ENCODE results near the gene CSNK2A1. TPM values are rescaled to one million over a fixed set of nuclear protein-coding genes. Genes with fewer than 3 reads are reported as not detected.

The CSNK2A1 gene
- total and polyA plus RNA-seq, 2 experiments from 2014 or later: 85.1 to 244 TPM

DNA sequence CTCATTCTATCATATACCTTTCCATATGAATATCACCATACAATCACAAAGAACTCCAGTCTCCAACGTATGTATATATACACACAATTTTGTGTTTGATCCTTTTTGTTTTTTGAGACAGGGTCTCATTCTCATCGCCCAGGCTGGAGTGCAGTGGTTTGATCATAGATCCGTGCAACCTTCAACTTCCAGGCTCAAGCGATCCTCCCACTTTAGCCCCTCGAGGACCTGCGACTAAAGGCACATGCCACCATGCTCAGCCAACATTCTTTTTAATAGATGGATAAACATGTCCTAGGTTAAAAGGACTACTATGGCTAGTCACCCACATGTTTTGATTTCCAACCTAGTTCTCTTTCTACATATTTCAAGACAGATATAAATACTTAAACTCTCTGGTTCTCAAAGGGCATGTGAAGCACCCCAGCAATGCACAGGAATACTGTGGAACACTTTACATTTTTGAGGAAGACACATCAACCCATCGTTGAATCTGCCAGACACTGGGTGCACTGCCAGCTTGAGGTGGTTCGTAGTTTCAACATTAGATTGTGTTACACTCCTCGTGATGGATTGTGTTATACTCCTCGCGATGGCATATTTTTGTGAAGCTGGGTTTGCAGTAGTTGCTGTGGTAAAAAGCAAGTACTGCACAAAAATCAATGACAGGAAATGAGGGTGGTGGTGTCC, 40.4 kb downstream of the CSNK2A1 start (continued):
- TF ChIP-seq, protein P1, sequence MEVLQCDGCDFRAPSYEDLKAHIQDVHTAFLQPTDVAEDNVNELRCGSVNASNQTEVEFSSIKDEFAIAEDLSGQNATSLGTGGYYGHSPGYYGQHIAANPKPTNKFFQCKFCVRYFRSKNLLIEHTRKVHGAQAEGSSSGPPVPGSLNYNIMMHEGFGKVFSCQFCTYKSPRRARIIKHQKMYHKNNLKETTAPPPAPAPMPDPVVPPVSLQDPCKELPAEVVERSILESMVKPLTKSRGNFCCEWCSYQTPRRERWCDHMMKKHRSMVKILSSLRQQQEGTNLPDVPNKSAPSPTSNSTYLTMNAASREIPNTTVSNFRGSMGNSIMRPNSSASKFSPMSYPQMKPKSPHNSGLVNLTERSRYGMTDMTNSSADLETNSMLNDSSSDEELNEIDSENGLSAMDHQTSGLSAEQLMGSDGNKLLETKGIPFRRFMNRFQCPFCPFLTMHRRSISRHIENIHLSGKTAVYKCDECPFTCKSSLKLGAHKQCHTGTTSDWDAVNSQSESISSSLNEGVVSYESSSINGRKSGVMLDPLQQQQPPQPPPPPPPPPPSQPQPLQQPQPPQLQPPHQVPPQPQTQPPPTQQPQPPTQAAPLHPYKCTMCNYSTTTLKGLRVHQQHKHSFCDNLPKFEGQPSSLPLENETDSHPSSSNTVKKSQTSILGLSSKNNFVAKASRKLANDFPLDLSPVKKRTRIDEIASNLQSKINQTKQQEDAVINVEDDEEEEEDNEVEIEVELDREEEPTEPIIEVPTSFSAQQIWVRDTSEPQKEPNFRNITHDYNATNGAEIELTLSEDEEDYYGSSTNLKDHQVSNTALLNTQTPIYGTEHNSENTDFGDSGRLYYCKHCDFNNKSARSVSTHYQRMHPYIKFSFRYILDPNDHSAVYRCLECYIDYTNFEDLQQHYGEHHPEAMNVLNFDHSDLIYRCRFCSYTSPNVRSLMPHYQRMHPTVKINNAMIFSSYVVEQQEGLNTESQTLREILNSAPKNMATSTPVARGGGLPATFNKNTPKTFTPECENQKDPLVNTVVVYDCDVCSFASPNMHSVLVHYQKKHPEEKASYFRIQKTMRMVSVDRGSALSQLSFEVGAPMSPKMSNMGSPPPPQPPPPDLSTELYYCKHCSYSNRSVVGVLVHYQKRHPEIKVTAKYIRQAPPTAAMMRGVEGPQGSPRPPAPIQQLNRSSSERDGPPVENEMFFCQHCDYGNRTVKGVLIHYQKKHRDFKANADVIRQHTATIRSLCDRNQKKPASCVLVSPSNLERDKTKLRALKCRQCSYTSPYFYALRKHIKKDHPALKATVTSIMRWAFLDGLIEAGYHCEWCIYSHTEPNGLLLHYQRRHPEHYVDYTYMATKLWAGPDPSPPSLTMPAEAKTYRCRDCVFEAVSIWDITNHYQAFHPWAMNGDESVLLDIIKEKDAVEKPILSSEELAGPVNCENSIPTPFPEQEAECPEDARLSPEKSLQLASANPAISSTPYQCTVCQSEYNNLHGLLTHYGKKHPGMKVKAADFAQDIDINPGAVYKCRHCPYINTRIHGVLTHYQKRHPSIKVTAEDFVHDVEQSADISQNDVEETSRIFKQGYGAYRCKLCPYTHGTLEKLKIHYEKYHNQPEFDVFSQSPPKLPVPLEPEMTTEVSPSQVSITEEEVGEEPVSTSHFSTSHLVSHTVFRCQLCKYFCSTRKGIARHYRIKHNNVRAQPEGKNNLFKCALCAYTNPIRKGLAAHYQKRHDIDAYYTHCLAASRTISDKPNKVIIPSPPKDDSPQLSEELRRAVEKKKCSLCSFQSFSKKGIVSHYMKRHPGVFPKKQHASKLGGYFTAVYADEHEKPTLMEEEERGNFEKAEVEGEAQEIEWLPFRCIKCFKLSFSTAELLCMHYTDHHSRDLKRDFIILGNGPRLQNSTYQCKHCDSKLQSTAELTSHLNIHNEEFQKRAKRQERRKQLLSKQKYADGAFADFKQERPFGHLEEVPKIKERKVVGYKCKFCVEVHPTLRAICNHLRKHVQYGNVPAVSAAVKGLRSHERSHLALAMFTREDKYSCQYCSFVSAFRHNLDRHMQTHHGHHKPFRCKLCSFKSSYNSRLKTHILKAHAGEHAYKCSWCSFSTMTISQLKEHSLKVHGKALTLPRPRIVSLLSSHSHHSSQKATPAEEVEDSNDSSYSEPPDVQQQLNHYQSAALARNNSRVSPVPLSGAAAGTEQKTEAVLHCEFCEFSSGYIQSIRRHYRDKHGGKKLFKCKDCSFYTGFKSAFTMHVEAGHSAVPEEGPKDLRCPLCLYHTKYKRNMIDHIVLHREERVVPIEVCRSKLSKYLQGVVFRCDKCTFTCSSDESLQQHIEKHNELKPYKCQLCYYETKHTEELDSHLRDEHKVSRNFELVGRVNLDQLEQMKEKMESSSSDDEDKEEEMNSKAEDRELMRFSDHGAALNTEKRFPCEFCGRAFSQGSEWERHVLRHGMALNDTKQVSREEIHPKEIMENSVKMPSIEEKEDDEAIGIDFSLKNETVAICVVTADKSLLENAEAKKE (CRISPR knock-in tag; IDR thresholded peaks at IDR 0.05): no peak
- TF ChIP-seq POLR2AphosphoS5 (IDR thresholded peaks at IDR 0.05; ENCODE audit: low read depth) (no peak), JUNB (IDR thresholded peaks at IDR 0.05; ENCODE audit: unreplicated experiment) (no peak), STAT1 (IDR thresholded peaks at IDR 0.05; ENCODE audit: unreplicated experiment) (no peak), EZH2phosphoT487 (IDR thresholded peaks at IDR 0.05; ENCODE audit: unreplicated experiment) (no peak), CREB1 (CRISPR knock-in tag; IDR thresholded peaks at IDR 0.05; ENCODE audit: low read depth) (no peak)

- Histone ChIP-seq H3K27me3 (ENCODE audit: insufficient read depth) (no peaks in the 10 kb centered on the region), H3K4me3 (no peak overlapping the region), H3K36me3 (ENCODE audit: insufficient read depth) (peaks cover 70% of the 10 kb centered on the region), H4K20me1 (replicated peaks; ENCODE audit: insufficient read depth) (peaks cover 23% of the 10 kb centered on the region), H3K79me2 (replicated peaks; ENCODE audit: insufficient read depth) (peaks cover 16% of the 10 kb centered on the region), H2AFZ (no peak overlapping the region), H3K4me1 (ENCODE audit: insufficient read depth) (no peaks in the 10 kb centered on the region), H3F3A (replicated peaks; ENCODE audit: low read depth) (peaks cover 15% of the 10 kb centered on the region), H3K27ac (ENCODE audit: low read depth) (no peak overlapping the region), H3K9me2 (ENCODE audit: insufficient read depth) (no peaks in the 10 kb centered on the region), H3K4me2 (no peak overlapping the region)
- Mint-ChIP-seq H3K9me3 (no peaks in the 10 kb centered on the region), H3K4me1 (no peaks in the 10 kb centered on the region), H3K36me3 (ENCODE audit: low read depth) (peaks cover 89% of the 10 kb centered on the region), H3K4me3 (no peak overlapping the region), H3K27me3 (ENCODE audit: insufficient read depth, low read depth, poor library complexity) (peaks cover 4% of the 10 kb centered on the region), H3K27ac (no peak overlapping the region)
- DNase-seq (ENCODE audit: low spot score) (no peak), ATAC-seq (no peak)
- no peak for TF ChIP-seq CREB1 (CRISPR knock-in tag; IDR thresholded peaks at IDR 0.05; ENCODE audit: low read depth)
- TF ChIP-seq EZH2 (IDR thresholded peaks at IDR 0.05; ENCODE audit: low read depth, unreplicated experiment): no peak
- TF ChIP-seq NANOG (IDR thresholded peaks at IDR 0.05; ENCODE audit: borderline replicate concordance): no peak
- TF ChIP-seq POLR2AphosphoS5 (IDR thresholded peaks at IDR 0.05; ENCODE audit: low read depth): no peak
- TF ChIP-seq ZNF114 (CRISPR knock-in tag; IDR thresholded peaks at IDR 0.05): no peak
- no peak for TF ChIP-seq REST (IDR thresholded peaks at IDR 0.05; ENCODE audit: unreplicated experiment)
These were observed 45.6 kb downstream of the CSNK2A1 start for GRCh38 chr20:497979-498378.
